Skeletal muscle tissue (tissue), 4 donors: ENCODE results near the gene CLASP1. TPM values are rescaled to one million over a fixed set of nuclear protein-coding genes. Genes with fewer than 3 reads are reported as not detected.
A peak's percentile ranks its signal among the peaks of the same experiment; 100 is the strongest.
"Not testable (repeated sequence)": the region's sequence is repeated elsewhere in the genome, so short reads cannot be mapped to it uniquely, and the experiment has no call there.

ENCODE experiments used
- H3K27ac ChIP-seq: one replicate; pipeline ENCODE4 v1.7.0; 2013; ENCODE audit warnings: mild to moderate bottlenecking, low read depth, low read length, inconsistent platforms
- H3K27me3 ChIP-seq, 3 donors: one replicate each; pipeline ENCODE4 v1.7.0; 2013; ENCODE audit warnings: low read length in 3 of 3; ENCODE audit not compliant: control insufficient read depth in 3 of 3, insufficient read depth in 3 of 3
- H3K36me3 ChIP-seq, 3 donors: one replicate each; pipeline ENCODE4 v1.7.0; 2013; ENCODE audit warnings: low read length in 3 of 3; ENCODE audit not compliant: control insufficient read depth in 3 of 3, insufficient read depth in 3 of 3
- H3K4me1 ChIP-seq, 3 donors: one replicate each; pipeline ENCODE4 v1.7.0; 2013; ENCODE audit warnings: low read length in 3 of 3, mild to moderate bottlenecking in 3 of 3; ENCODE audit not compliant: control insufficient read depth in 3 of 3, insufficient read depth in 3 of 3
- H3K4me3 ChIP-seq, 3 donors: one replicate each; pipeline ENCODE4 v1.7.0; 2013; ENCODE audit warnings: low read length in 3 of 3
- H3K9ac ChIP-seq, 3 donors: one replicate each; pipeline ENCODE4 v1.7.0; 2013; ENCODE audit warnings: low read length in 3 of 3, mild to moderate bottlenecking in 3 of 3, moderate library complexity in 2 of 3, low read depth in 1 of 3
- H3K9me3 ChIP-seq, 3 donors: one replicate each; pipeline ENCODE4 v1.7.0; 2013; ENCODE audit warnings: low read length in 3 of 3; ENCODE audit not compliant: control insufficient read depth in 3 of 3
- total RNA-seq: library from RNA; depleted of rRNA; stranded (reverse); fragments of >200 nt; gene quantifications from one replicate; pipeline ENCODE4 v1.2.3, GENCODE V29; 2014
- donor health status: Osteomylitis.

Gene CLASP1
- total RNA-seq, 1 donor from 2014 or later, result 74.1 TPM

DNA sequence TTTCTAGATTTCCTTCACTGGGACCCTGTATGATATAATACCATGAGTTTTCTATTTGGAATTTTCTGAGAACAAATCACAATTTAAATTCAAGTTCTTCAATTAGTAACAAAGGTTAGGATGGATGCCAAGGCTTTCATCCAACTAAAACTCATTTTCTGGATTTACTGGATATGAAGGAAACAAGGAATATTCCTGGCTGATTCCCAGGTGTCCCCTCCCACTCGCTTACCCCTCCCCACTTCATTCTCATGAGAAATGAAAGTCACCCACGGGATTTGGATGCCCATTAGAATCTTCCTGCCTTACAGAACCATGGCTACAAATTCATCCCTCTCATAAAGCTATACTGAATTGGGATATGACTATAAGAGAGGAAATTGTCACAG is 78.6 kb downstream of the CLASP1 start:
- peak overlapping the region in 1 of 3 donors; percentile 5 for H3K9ac ChIP-seq
- no peaks in the 10 kb centered on the region for H3K27me3 ChIP-seq
- H3K4me1 ChIP-seq, result peaks cover 40 to 60% (median 56%) of the 10 kb centered on the region in 3 donors
- H3K9me3 ChIP-seq, result no peaks in the 10 kb centered on the region
- no peaks in the 10 kb centered on the region for H3K36me3 ChIP-seq
- H3K4me3 ChIP-seq, result no peak overlapping the region
- peak overlapping the region; percentile 20 for H3K27ac ChIP-seq

DNA sequence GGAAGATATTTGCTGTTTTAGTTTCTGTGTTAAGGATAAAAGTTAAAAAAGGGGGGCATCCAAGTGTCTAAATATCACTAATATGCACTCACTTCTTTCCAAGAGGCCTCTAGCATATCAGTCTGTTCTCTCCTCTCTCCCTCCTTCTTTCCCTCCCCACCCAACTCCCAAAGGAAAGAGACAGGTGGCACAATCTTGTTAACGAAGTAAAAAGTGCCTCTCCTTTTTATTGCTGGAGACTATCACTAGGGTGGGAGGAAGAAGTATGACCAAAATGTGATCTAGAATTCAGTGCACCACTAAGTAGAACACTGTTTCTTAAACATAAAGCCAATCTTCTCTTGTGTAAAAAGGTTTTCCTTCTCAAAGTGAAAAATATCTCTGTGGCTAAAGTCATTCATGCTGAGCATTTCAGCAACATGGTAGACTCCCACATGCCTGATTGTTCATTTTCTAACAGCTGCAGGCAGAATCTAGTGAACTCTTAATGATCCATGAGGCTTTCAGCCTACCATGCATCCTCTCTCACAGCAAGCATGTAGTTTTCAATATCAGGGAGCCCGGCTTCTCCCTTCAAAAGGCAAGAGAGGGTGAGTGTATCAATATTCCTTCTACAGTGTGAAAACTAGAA is 79.1 kb downstream of the CLASP1 start:
- H3K27ac ChIP-seq, result peak overlapping the region; percentile 20
- peak overlapping the region in 1 of 3 donors; percentile 21 for H3K9ac ChIP-seq

DNA sequence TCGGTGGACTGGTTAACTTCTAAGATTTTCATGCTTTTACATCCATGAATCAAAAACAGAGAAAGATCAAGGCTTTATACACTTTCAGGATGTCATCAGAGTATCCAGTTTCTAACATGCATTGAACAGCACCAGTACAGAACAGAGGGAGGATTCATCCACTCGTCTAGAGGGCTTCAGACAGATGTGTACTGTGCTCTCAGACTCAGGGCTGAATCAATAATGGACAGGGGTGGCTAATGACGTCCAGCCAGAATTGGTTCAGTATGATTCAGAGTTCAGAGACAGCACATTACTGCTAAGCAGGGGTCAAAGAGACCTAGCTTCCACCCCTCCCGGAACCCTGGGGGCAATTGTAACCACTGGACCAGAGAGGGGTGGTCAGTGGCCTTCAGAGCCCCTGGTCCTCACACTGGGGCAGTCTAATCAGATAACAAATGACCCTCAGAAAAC is 81.3 kb downstream of the CLASP1 start:
- Histone ChIP-seq H3K36me3 (no peaks in the 10 kb centered on the region), H3K9me3 (no peaks in the 10 kb centered on the region), H3K27me3 (no peaks in the 10 kb centered on the region), H3K4me1 (peaks cover 56 to 76% (median 73%) of the 10 kb centered on the region in 3 donors), H3K27ac (peak overlapping the region; percentile 90), H3K4me3 (no peak overlapping the region), H3K9ac (no peak overlapping the region)

More for the DNA sequence above, 79.1 kb downstream of the CLASP1 start:
- no peaks in the 10 kb centered on the region for H3K36me3 ChIP-seq
- H3K27me3 ChIP-seq, result no peaks in the 10 kb centered on the region
- peaks cover 45 to 61% (median 60%) of the 10 kb centered on the region in 3 donors for H3K4me1 ChIP-seq
- H3K9me3 ChIP-seq, result no peaks in the 10 kb centered on the region
- H3K4me3 ChIP-seq, result no peak overlapping the region

DNA sequence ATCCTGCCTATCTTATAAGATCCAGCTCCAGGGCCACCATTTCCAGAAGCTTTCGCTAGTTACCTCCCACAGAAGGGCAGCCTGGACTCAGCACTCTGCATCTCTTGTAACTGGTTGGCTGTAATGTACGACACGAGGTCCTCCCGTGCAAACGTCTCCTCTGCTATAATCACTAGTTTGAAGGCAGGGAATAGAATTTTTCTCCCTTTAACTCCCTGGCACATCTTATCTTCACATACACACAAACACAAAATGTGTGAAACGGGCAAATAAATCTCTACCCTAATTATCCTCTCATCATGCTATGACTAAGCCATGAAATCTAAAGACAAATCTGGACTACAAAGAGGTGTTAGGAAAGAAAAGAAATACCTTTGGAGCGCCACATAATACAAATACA is 81.8 kb downstream of the CLASP1 start:
- no peaks in the 10 kb centered on the region for H3K9me3 ChIP-seq
- peaks cover 61 to 80% (median 77%) of the 10 kb centered on the region in 3 donors for H3K4me1 ChIP-seq
- H3K27ac ChIP-seq, result peak overlapping the region; percentile 90
- peak overlapping the region in 2 of 3 donors; percentile 26 to 30 for H3K4me3 ChIP-seq
- H3K36me3 ChIP-seq, result no peaks in the 10 kb centered on the region
- H3K27me3 ChIP-seq, result no peaks in the 10 kb centered on the region
- H3K9ac ChIP-seq, result peak overlapping the region in 2 of 3 donors; percentile 17 to 28

DNA sequence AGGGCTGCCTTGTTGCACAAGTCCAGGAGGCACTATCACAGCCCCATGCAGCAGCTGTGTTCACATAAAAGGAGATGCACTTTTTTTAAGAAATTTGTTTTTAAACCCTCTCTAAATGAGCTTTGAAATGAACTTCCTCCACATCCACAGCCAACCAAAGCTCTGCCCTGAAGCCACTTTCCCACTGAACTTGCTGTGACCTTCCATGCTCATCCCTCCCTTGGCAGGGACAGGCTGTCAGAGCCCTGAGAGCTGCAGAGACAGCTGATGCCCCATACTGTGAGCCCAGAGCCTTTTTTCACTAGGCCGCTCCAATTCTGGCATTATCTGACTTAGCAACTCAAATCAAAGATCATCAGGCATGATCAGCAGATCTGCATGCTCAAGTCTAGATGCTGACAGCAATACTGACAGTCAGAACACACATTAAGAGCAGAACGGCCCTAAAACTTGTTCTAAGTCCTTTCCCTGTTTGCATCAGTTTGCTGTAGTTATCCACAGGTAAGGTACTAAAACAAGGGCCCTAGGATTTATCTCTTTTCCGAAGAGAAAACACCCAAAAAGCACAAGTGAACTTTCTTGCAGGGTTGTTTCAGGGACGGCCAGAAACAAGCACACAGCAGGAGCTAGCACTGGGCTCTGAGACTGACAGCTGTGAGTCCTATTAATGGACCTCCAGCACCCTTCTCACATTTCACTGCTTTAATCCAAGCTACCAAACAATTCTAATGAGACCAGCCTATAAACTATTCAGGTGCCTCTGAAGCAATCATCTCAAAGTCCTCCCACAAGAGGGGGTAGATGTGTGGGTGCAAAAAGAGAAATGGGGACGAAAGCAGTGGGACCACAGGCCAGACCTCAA is 83.6 kb downstream of the CLASP1 start:
- Histone ChIP-seq H3K4me1 (peaks cover 72 to 84% (median 77%) of the 10 kb centered on the region in 3 donors), H3K9ac (peak overlapping the region; percentile 64 to 96 (median 82)), H3K27ac (peak overlapping the region; percentile 90), H3K36me3 (no peaks in the 10 kb centered on the region), H3K4me3 (peak overlapping the region; percentile 49 to 64 (median 56)), H3K9me3 (no peaks in the 10 kb centered on the region), H3K27me3 (no peaks in the 10 kb centered on the region)

DNA sequence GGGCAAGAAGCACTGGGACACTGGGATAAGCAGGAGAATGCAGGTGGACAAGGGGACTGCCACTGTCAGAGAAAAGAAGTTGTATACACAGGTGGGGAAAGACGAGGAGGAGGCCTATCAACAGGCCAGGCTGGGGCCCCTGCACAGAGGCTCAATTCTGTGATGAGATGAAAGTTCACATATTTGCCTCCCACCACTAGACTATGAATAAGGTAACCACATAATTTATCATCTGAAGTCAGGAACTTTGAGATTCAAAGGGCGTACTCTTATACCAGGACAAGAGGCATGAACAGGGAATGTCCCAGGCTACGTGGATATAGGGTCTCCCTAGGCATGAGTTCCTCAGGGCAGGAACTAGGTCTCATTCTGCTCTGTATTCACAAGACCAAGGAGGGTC is 84.4 kb downstream of the CLASP1 start:
- H3K27me3 ChIP-seq, result no peaks in the 10 kb centered on the region
- H3K36me3 ChIP-seq, result no peaks in the 10 kb centered on the region
- H3K4me3 ChIP-seq, result peak overlapping the region; percentile 49 to 64 (median 56)
- peaks cover 70 to 78% (median 73%) of the 10 kb centered on the region in 3 donors for H3K4me1 ChIP-seq
- H3K9me3 ChIP-seq, result no peaks in the 10 kb centered on the region
- H3K27ac ChIP-seq, result peak overlapping the region; percentile 90
- peak overlapping the region; percentile 64 to 96 (median 82) for H3K9ac ChIP-seq

DNA sequence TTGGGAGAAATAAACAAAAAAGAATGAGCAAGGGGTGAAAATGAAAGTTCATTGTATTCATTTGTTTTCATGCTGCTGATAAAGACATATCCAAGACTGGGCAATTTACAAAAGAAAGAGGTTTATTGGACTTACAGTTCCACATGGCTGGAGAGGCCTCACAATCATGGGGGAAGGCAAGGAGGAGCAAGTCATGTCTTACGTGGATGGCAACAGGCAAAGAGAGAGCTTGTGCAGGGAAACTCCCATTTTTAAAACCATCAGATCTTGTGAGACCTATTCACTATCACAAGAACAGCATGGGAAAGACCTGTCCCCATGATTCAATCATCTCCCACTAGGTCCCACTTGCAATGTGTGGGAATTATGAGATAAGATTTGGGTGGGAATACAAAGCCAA is 85.5 kb downstream of the CLASP1 start:
- H3K4me1 ChIP-seq, result peaks cover 62 to 69% (median 64%) of the 10 kb centered on the region in 3 donors

DNA sequence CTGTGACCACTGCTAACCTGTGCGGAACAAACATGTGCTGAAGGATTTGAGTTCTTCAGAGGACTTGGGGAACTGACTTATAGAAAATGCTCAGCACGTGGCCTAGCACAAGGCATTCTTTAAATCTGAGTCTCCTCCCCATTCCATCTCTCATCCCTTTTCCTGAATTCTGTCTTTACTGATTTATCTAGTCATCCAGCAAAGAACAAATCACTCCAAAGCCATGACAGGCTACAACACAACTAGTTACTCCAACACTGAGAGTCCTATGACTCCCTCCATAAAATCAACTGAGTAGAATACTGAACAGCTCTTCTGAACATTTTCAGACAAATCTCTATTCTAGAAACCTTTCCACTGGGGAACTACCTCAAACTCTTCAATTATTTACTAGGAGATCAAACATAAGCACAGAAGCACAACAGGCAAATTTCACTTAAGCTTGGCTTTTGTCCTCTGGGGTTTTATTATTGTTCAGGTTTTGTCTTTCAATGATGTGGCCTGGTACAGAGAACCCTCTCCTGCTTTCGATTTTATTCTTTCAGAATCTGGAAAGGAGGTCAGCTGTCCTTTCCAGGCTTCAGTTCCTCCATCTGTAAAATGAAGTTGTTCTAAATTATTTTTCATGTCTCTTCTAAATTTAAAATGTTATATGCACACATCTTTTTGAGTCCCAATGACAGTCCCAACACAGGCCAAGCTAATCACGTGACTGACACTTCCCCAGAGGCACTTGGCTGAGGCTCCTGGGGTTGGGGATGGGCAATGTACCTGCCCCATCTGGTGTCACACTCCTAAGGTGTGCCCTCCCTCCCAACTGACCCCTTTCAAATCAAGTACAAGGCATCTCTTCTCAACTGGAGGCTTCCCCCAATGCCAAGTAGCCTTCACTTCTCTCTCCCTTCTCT is 86.7 kb downstream of the CLASP1 start:
- H3K4me3 ChIP-seq, result no peak overlapping the region
- no peaks in the 10 kb centered on the region for H3K9me3 ChIP-seq
- H3K27ac ChIP-seq, result peak overlapping the region; percentile 22
- H3K4me1 ChIP-seq, result peaks cover 52 to 63% (median 56%) of the 10 kb centered on the region in 3 donors
- no peaks in the 10 kb centered on the region for H3K36me3 ChIP-seq
- H3K9ac ChIP-seq, result no peak overlapping the region
- H3K27me3 ChIP-seq, result no peaks in the 10 kb centered on the region

More for the DNA sequence above, 85.5 kb downstream of the CLASP1 start:
- not testable (repeated sequence) for H3K36me3 ChIP-seq, H3K4me3 ChIP-seq, H3K27me3 ChIP-seq, H3K9me3 ChIP-seq, H3K9ac ChIP-seq
- H3K27ac ChIP-seq, result peak overlapping the region; percentile 90

DNA sequence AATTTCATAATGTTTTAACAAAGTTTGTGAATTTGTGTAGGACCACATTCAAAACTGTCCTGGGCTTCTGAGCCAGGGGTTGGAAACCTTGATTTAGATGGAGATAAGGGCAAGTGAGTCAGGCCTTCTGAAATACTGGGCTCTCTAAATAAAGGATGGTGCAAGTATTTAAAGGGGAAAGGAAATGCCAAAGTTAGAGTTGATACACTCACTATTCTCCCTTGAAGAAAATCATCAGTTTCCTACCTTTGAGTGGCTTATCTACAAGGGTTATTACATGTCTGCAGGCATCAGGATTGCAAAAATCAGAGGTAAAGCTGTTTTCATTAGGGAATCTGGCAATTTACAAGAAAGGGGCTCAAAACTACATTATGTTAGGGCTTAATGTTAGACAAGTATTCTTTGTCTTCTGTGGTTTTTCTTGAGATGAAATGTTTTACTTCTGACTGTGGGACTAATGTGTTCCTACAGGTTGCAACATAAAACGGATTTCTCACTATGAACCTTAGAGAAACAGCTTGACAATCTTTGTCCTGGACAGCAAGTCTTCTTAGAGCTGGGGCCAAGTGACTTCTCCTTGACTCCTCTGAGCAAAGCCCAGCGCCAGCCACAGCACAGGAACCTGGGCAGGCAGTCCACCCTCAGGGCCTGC is 87.5 kb downstream of the CLASP1 start:
- Histone ChIP-seq H3K9me3 (no peaks in the 10 kb centered on the region), H3K36me3 (no peaks in the 10 kb centered on the region), H3K4me3 (no peak overlapping the region), H3K9ac (no peak overlapping the region), H3K27ac (peak overlapping the region; percentile 22), H3K4me1 (peaks cover 45 to 58% (median 50%) of the 10 kb centered on the region in 3 donors), H3K27me3 (no peaks in the 10 kb centered on the region)
